ENCODE measurements around the gene FAM217B. TPM values are rescaled to one million over a fixed set of nuclear protein-coding genes. Genes with fewer than 3 reads are reported as not detected.

Gene FAM217B
- total RNA-seq, 1 donor from 2014 or later, result 5.8 TPM

- Mint-ChIP-seq H3K4me1 (peaks cover 30% of the 10 kb centered on the region), H3K27me3 (ENCODE audit: insufficient read depth, low read depth) (peaks cover 2% of the 10 kb centered on the region), H3K36me3 (peaks cover 5% of the 10 kb centered on the region), H3K9me3 (no peaks in the 10 kb centered on the region), H3K4me3 (peak overlapping the region; percentile 46), H3K27ac (no peak overlapping the region)
- H4K20me1 ChIP-seq (ENCODE audit: low read depth), result no peaks in the 10 kb centered on the region
- H3K79me2 ChIP-seq (ENCODE audit: low read depth), result no peaks in the 10 kb centered on the region
- no peak overlapping the region for H3K9ac ChIP-seq
- H3K4me2 ChIP-seq, result no peak overlapping the region
- no peak for TF ChIP-seq EZH2phosphoT487 (IDR thresholded peaks at IDR 0.05)
- TF ChIP-seq CTCF (IDR thresholded peaks at IDR 0.05), result no peak
- no peak for TF ChIP-seq EZH2 (IDR thresholded peaks at IDR 0.05)
- H3K9me3 ChIP-seq (ENCODE audit: low read depth), result no peaks in the 10 kb centered on the region
- no peak overlapping the region for H2AFZ ChIP-seq (replicated peaks)
- peaks cover 9% of the 10 kb centered on the region for H3K4me1 ChIP-seq
- H3F3A ChIP-seq (ENCODE audit: low read depth), result peaks cover 17% of the 10 kb centered on the region
- H3K27ac ChIP-seq, result no peak overlapping the region
- peaks cover 70% of the 10 kb centered on the region for H3K27me3 ChIP-seq
- no peak overlapping the region for H3K4me3 ChIP-seq
- no peak for DNase-seq (ENCODE audit: low spot score)
- H3K36me3 ChIP-seq, result no peaks in the 10 kb centered on the region
These were observed 3.0 kb upstream of the FAM217B start for GRCh38 chr20:59937150-59937549.

- Histone ChIP-seq H3K27ac (no peak overlapping the region), H3F3A (ENCODE audit: low read depth) (peaks cover 17% of the 10 kb centered on the region), H3K27me3 (peaks cover 69% of the 10 kb centered on the region), H2AFZ (replicated peaks) (no peak overlapping the region), H3K36me3 (no peaks in the 10 kb centered on the region), H3K79me2 (ENCODE audit: low read depth) (no peaks in the 10 kb centered on the region), H3K4me3 (no peak overlapping the region), H3K9me3 (ENCODE audit: low read depth) (no peaks in the 10 kb centered on the region), H3K4me2 (no peak overlapping the region), H3K9ac (no peak overlapping the region), H4K20me1 (ENCODE audit: low read depth) (no peaks in the 10 kb centered on the region), H3K4me1 (peaks cover 9% of the 10 kb centered on the region)
- no peaks in the 10 kb centered on the region for H3K9me3 Mint-ChIP-seq
- peaks cover 30% of the 10 kb centered on the region for H3K4me1 Mint-ChIP-seq
- H3K27ac Mint-ChIP-seq, result no peak overlapping the region
- TF ChIP-seq EZH2 (IDR thresholded peaks at IDR 0.05) (no peak), EZH2phosphoT487 (IDR thresholded peaks at IDR 0.05) (no peak), CTCF (IDR thresholded peaks at IDR 0.05) (no peak)
- peaks cover 2% of the 10 kb centered on the region for H3K27me3 Mint-ChIP-seq (ENCODE audit: insufficient read depth, low read depth)
- H3K4me3 Mint-ChIP-seq, result peak overlapping the region; percentile 85
- no peak for DNase-seq (ENCODE audit: low spot score)
- H3K36me3 Mint-ChIP-seq, result peaks cover 5% of the 10 kb centered on the region
These were observed 2.0 kb upstream of the FAM217B start for GRCh38 chr20:59938221-59938620.

GRCh38 chr20:59938696-59939051 is 1.5 kb upstream of the FAM217B start:
- Histone ChIP-seq H3K9ac (no peak overlapping the region), H3F3A (ENCODE audit: low read depth) (peaks cover 17% of the 10 kb centered on the region), H3K27ac (no peak overlapping the region), H3K4me2 (no peak overlapping the region), H2AFZ (replicated peaks) (no peak overlapping the region), H3K4me1 (peaks cover 9% of the 10 kb centered on the region), H3K36me3 (no peaks in the 10 kb centered on the region), H4K20me1 (ENCODE audit: low read depth) (no peaks in the 10 kb centered on the region), H3K9me3 (ENCODE audit: low read depth) (no peaks in the 10 kb centered on the region), H3K27me3 (peaks cover 65% of the 10 kb centered on the region), H3K4me3 (no peak overlapping the region), H3K79me2 (ENCODE audit: low read depth) (no peaks in the 10 kb centered on the region)
- peaks cover 30% of the 10 kb centered on the region for H3K4me1 Mint-ChIP-seq
- H3K4me3 Mint-ChIP-seq, result peak overlapping the region; percentile 85
- H3K9me3 Mint-ChIP-seq, result no peaks in the 10 kb centered on the region
- H3K36me3 Mint-ChIP-seq, result peaks cover 5% of the 10 kb centered on the region
- H3K27ac Mint-ChIP-seq, result peak overlapping the region; percentile 66
- DNase-seq (ENCODE audit: low spot score), result no peak
- TF ChIP-seq EZH2phosphoT487 (IDR thresholded peaks at IDR 0.05) (no peak), EZH2 (IDR thresholded peaks at IDR 0.05) (no peak), CTCF (IDR thresholded peaks at IDR 0.05) (no peak)
- H3K27me3 Mint-ChIP-seq (ENCODE audit: insufficient read depth, low read depth), result peaks cover 2% of the 10 kb centered on the region

All from neural progenitor cell (in vitro differentiated cells).